ENCODE measurements around the gene CERS2. TPM values are rescaled to one million over a fixed set of nuclear protein-coding genes. Genes with fewer than 3 reads are reported as not detected.

CERS2 gene
- total RNA-seq, 1 experiment from 2014 or later = 348 TPM

- no peak for ATAC-seq
- TF ChIP-seq TCF7L2 (IDR thresholded peaks at IDR 0.05; ENCODE audit: low read depth, low read length) (no peak), POLR2AphosphoS5 (IDR thresholded peaks at IDR 0.05; ENCODE audit: low read depth, low read length) (no peak), CTCF (IDR thresholded peaks at IDR 0.05) (no peak), REST (IDR thresholded peaks at IDR 0.05; ENCODE audit: insufficient read depth in 1 of 2, low read depth in 2 of 2, low read length in 1 of 2) (no peak), SIN3A (IDR thresholded peaks at IDR 0.05; ENCODE audit: borderline replicate concordance, insufficient read depth, low read depth, low read length) (no peak)
- Histone ChIP-seq H3K9me3 (ENCODE audit: control insufficient read depth, insufficient read depth, low read depth, low read length) (no peaks in the 10 kb centered on the region), H3K27ac (ENCODE audit: low read length) (no peak overlapping the region), H3K27me3 (ENCODE audit: control insufficient read depth, insufficient read depth, low read length) (no peaks in the 10 kb centered on the region), H3K4me1 (ENCODE audit: control insufficient read depth, insufficient read depth, low read length) (peaks cover 5% of the 10 kb centered on the region; the same call in 1 of the 2 replicates), H3K36me3 (ENCODE audit: control insufficient read depth, insufficient read depth, low read length) (no peaks in the 10 kb centered on the region), H3K4me3 (ENCODE audit: low read depth in 2 of 2, low read length in 2 of 2) (no peak overlapping the region)
- intact Hi-C loops (cut with micrococcal nuclease; ENCODE audit: unreplicated experiment) = no loop called here
- ChIA-PET POLR2A (no interaction called here), CTCF (interaction anchor here (0.5 kb wide), 1 partner anchor 606 kb away, joined by 5 read pairs; no protein-coding TSS in a partner anchor)
- in situ Hi-C loops (cut with HindIII; ENCODE audit: low pct_unique_long_range_greater_than_20kb, low sequenced_read_pairs) = no loop called here
- no peak for DNase-seq (ENCODE audit: low read depth, low spot score)
- BruUV-seq (replicated peaks) = no TSS peak
Measured at GRCh38 chr1:150994248-150994647, 19.6 kb upstream of the CERS2 start.

GRCh38 chr1:150992626-150993025, 18.0 kb upstream of the CERS2 start:
- BruUV-seq (replicated peaks) = no TSS peak
- CTCF ChIA-PET = no interaction called here
- ATAC-seq (no peak), DNase-seq (ENCODE audit: low read depth, low spot score) (no peak)
- in situ Hi-C loops (cut with HindIII; ENCODE audit: low pct_unique_long_range_greater_than_20kb, low sequenced_read_pairs) = no loop called here
- H3K4me1 ChIP-seq (ENCODE audit: control insufficient read depth, insufficient read depth, low read length) = peaks cover 5% of the 10 kb centered on the region; the same call in 1 of the 2 replicates
- H3K27ac ChIP-seq (ENCODE audit: low read length) = no peak overlapping the region
- intact Hi-C loops (cut with micrococcal nuclease; ENCODE audit: unreplicated experiment) = no loop called here
- H3K4me3 ChIP-seq (ENCODE audit: low read depth in 2 of 2, low read length in 2 of 2) = no peak overlapping the region
- POLR2A ChIA-PET = interaction anchor here (0.6 kb wide), 1 partner anchor 415 kb away, joined by 3 read pairs; no protein-coding TSS in a partner anchor
- no peaks in the 10 kb centered on the region for H3K9me3 ChIP-seq (ENCODE audit: control insufficient read depth, insufficient read depth, low read depth, low read length)
- no peak for TF ChIP-seq SIN3A (IDR thresholded peaks at IDR 0.05; ENCODE audit: borderline replicate concordance, insufficient read depth, low read depth, low read length)
- no peak for TF ChIP-seq TCF7L2 (IDR thresholded peaks at IDR 0.05; ENCODE audit: low read depth, low read length)
- TF ChIP-seq POLR2AphosphoS5 (IDR thresholded peaks at IDR 0.05; ENCODE audit: low read depth, low read length) = no peak
- TF ChIP-seq CTCF (IDR thresholded peaks at IDR 0.05) = no peak
- no peak for TF ChIP-seq REST (IDR thresholded peaks at IDR 0.05; ENCODE audit: insufficient read depth in 1 of 2, low read depth in 2 of 2, low read length in 1 of 2)
- no peaks in the 10 kb centered on the region for H3K27me3 ChIP-seq (ENCODE audit: control insufficient read depth, insufficient read depth, low read length)
- no peaks in the 10 kb centered on the region for H3K36me3 ChIP-seq (ENCODE audit: control insufficient read depth, insufficient read depth, low read length)

Measured in Panc1 (cell line).